ENCODE results near the gene KLF16.

DNA sequence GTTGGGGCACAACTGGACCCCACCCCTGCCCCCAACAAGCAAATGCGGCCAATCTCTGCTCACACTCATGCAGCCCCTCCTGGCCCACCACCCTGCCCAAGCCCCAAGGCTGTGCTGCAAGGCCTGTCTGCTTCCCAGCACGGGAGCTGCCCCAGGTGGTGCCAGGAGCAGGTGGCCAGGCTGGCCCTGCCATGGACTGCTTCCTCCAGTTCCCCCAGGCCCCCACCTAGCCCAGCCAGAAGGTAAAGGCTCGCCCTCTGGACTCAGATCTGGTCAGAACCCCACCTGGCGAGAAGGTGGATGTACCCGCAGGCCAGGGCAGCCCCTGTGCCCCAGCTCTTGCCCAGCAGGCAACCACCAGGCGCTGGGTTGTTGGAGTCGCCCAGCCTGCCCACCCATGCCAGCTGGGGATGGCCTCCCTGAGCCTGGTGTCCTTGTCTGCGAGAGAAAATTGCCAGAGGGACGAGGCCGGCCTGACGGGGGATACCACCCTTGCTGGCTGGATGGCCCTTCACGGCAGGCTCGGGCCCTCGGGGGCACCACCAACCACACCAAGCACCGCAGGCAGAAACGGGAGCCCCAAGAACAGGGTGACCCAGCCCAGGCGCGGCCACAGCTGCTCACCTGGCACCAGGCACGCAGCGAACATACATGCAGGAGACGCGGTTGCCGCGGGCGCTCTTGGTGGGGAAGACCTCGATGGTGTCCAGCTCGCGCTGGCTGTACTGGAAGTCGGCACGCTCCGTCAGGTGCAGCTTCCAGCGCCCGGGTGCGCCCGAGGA is 17.4 kb upstream of the KLF16 start:
- TF ChIP-seq, protein P1, sequence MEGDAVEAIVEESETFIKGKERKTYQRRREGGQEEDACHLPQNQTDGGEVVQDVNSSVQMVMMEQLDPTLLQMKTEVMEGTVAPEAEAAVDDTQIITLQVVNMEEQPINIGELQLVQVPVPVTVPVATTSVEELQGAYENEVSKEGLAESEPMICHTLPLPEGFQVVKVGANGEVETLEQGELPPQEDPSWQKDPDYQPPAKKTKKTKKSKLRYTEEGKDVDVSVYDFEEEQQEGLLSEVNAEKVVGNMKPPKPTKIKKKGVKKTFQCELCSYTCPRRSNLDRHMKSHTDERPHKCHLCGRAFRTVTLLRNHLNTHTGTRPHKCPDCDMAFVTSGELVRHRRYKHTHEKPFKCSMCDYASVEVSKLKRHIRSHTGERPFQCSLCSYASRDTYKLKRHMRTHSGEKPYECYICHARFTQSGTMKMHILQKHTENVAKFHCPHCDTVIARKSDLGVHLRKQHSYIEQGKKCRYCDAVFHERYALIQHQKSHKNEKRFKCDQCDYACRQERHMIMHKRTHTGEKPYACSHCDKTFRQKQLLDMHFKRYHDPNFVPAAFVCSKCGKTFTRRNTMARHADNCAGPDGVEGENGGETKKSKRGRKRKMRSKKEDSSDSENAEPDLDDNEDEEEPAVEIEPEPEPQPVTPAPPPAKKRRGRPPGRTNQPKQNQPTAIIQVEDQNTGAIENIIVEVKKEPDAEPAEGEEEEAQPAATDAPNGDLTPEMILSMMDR (IDR thresholded peaks at IDR 0.05): no peak
- no peak for TF ChIP-seq POLR2A (IDR thresholded peaks at IDR 0.05)
